Breast epithelium (tissue), 3 donors: ENCODE results near the gene LIPE.

Source experiments
- CTCF ChIP-seq, 3 donors: fragments of 450-650 bp; IDR thresholded peaks; one replicate each; pipeline ENCODE4 v1.5.1; 2016 to 2017; ENCODE audit warnings: antibody characterized with exemption in 3 of 3, mild to moderate bottlenecking in 3 of 3, moderate library complexity in 3 of 3
- POLR2A ChIP-seq: fragments of 450-650 bp; IDR thresholded peaks from one replicate; pipeline ENCODE4 v1.6.1; 2016; ENCODE audit warnings: antibody characterized with exemption, mild to moderate bottlenecking, moderate library complexity
- POLR2AphosphoS5 ChIP-seq, 3 donors: sonication (generic); formaldehyde crosslinking; IDR thresholded peaks; one replicate each; pipeline ENCODE4 v1.6.1; 2017; ENCODE audit warnings: antibody characterized with exemption in 3 of 3

GRCh38 chr19:42412661-42413076, 14.5 kb downstream of the LIPE start:
- TF ChIP-seq CTCF (IDR thresholded peaks at IDR 0.05) (no peak), POLR2AphosphoS5 (IDR thresholded peaks at IDR 0.05) (no peak), POLR2A (no peak)
